Measurements from ENCODE around the gene VKORC1L1.

VKORC1L1 gene

GRCh38 chr7:65971021-65971420, 98.1 kb downstream of the VKORC1L1 start:
- Mint-ChIP-seq H3K4me3 (no peak overlapping the region), H3K36me3 (ENCODE audit: low read depth) (peaks cover 93% of the 10 kb centered on the region), H3K9me3 (no peaks in the 10 kb centered on the region), H3K4me1 (ENCODE audit: low read depth) (no peaks in the 10 kb centered on the region), H3K27ac (peak overlapping the region; percentile 47), H3K27me3 (no peaks in the 10 kb centered on the region)
- DNase-seq, result peak; percentile 23

DNA sequence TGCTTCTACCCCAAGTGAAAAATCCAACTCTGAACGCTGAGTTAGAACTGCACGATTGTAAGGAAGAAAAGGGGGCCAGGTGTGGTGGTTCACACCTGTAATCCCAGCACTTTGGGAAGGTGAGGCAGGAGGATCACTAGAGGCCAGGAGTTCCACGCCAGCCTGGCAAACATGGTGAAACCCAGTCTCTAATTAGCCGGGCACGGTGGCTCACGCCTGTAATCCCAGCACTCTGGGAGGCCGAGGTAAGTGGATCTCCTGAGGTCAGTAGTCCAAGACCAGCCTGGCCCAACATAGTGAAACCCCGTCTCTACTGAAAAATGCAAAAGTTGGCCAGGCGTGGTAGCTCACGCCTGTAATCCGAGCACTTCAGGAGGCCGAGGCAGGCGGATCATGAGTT, 100.1 kb downstream of the VKORC1L1 start:
- DNase-seq, result peak; percentile 9
- H3K4me3 Mint-ChIP-seq, result no peak overlapping the region
- H3K27me3 Mint-ChIP-seq, result no peaks in the 10 kb centered on the region
- H3K36me3 Mint-ChIP-seq (ENCODE audit: low read depth), result peaks cover 84% of the 10 kb centered on the region
- peaks cover 2% of the 10 kb centered on the region for H3K4me1 Mint-ChIP-seq (ENCODE audit: low read depth)
- no peak overlapping the region for H3K27ac Mint-ChIP-seq
- H3K9me3 Mint-ChIP-seq, result no peaks in the 10 kb centered on the region

- DNase-seq, result no peak
- Mint-ChIP-seq H3K4me1 (ENCODE audit: low read depth) (peaks cover 4% of the 10 kb centered on the region), H3K4me3 (no peak overlapping the region), H3K27me3 (no peaks in the 10 kb centered on the region), H3K36me3 (ENCODE audit: low read depth) (peaks cover 85% of the 10 kb centered on the region), H3K9me3 (no peaks in the 10 kb centered on the region), H3K27ac (no peak overlapping the region)
These were observed 101.4 kb downstream of the VKORC1L1 start for GRCh38 chr7:65974191-65974801.

GRCh38 chr7:65974876-65975275, 102.0 kb downstream of the VKORC1L1 start:
- Mint-ChIP-seq H3K4me3 (no peak overlapping the region), H3K36me3 (ENCODE audit: low read depth) (peaks cover 85% of the 10 kb centered on the region), H3K4me1 (ENCODE audit: low read depth) (peaks cover 8% of the 10 kb centered on the region), H3K9me3 (no peaks in the 10 kb centered on the region), H3K27ac (no peak overlapping the region), H3K27me3 (no peaks in the 10 kb centered on the region)
- no peak for DNase-seq

DNA sequence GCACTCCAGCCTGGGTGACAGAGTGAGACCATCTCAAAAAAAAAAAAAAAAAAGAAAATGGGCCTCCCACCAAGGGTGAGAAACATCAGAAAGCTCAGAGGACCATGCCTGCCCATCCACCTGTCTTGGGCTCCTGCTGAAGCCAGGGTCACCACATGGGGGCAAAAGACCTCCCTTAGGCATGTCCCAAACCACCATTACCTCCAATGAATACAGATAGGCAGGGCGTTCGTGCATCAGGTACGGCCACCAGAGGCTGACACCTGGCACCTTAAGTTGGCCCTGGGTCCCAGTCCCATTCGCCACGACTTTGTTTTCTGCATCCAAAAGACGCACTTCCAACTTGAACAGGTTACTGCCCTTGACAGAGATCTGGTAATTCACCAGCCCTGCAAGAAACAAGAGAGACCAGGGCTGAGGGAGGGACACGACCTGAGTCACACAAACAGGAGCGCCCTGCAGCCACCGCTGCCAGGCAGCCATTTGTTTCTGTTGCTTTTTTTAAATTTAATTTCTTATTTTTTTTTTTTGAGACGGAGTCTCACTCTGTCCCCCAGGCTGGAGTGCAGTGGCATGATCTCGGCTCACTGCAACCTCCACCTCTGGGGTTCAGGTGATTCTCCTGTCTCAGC, 103.1 kb downstream of the VKORC1L1 start:
- Mint-ChIP-seq H3K27ac (no peak overlapping the region), H3K27me3 (no peaks in the 10 kb centered on the region), H3K4me3 (no peak overlapping the region), H3K36me3 (ENCODE audit: low read depth) (peaks cover 84% of the 10 kb centered on the region), H3K9me3 (no peaks in the 10 kb centered on the region), H3K4me1 (ENCODE audit: low read depth) (peaks cover 17% of the 10 kb centered on the region)
- DNase-seq, result no peak

GRCh38 chr7:65976659-65977196, 103.9 kb downstream of the VKORC1L1 start:
- H3K27ac Mint-ChIP-seq, result no peak overlapping the region
- H3K27me3 Mint-ChIP-seq, result no peaks in the 10 kb centered on the region
- peaks cover 80% of the 10 kb centered on the region for H3K36me3 Mint-ChIP-seq (ENCODE audit: low read depth)

DNA sequence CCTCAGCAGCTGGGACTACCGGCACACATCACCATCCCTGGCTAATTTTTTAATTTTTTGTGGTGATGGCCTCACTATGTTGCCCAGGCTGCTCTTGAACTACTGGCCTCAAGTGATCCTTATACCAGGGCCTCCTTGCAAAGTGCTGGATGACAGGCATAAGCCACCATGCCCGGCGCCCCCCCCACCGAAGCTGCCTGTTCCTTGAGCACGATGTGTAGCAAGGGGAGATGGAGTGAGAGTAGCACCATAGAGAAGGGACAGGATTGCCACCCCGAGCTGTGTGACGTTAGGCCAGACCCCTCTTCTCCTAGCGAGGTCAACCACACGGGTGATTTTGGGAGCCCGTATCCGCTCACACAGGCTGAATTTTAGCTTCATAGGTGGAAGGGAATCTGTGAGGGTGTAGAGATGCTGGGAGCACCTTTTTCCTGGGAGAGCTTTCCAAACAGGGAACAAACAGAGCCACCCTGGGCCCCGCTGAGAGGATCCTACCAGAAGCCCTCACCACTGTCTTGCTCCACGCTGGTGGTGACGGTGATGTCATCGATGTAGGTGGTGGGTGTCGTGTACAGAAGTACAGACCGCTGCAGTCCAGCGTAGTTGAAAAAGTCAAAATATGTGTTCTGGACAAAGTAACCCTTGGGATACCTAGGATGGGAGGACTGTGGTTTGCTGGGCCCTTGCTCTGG, 106.2 kb downstream of the VKORC1L1 start:
- H3K27me3 Mint-ChIP-seq, result no peaks in the 10 kb centered on the region
- no peak overlapping the region for H3K27ac Mint-ChIP-seq
- DNase-seq, result no peak
- no peak overlapping the region for H3K4me3 Mint-ChIP-seq
- no peaks in the 10 kb centered on the region for H3K9me3 Mint-ChIP-seq
- peaks cover 19% of the 10 kb centered on the region for H3K4me1 Mint-ChIP-seq (ENCODE audit: low read depth)
- peaks cover 59% of the 10 kb centered on the region for H3K36me3 Mint-ChIP-seq (ENCODE audit: low read depth)

More at GRCh38 chr7:65976659-65977196, 103.9 kb downstream of the VKORC1L1 start:
- DNase-seq, result no peak
- Mint-ChIP-seq H3K4me3 (no peak overlapping the region), H3K4me1 (ENCODE audit: low read depth) (peaks cover 17% of the 10 kb centered on the region), H3K9me3 (no peaks in the 10 kb centered on the region)

DNA sequence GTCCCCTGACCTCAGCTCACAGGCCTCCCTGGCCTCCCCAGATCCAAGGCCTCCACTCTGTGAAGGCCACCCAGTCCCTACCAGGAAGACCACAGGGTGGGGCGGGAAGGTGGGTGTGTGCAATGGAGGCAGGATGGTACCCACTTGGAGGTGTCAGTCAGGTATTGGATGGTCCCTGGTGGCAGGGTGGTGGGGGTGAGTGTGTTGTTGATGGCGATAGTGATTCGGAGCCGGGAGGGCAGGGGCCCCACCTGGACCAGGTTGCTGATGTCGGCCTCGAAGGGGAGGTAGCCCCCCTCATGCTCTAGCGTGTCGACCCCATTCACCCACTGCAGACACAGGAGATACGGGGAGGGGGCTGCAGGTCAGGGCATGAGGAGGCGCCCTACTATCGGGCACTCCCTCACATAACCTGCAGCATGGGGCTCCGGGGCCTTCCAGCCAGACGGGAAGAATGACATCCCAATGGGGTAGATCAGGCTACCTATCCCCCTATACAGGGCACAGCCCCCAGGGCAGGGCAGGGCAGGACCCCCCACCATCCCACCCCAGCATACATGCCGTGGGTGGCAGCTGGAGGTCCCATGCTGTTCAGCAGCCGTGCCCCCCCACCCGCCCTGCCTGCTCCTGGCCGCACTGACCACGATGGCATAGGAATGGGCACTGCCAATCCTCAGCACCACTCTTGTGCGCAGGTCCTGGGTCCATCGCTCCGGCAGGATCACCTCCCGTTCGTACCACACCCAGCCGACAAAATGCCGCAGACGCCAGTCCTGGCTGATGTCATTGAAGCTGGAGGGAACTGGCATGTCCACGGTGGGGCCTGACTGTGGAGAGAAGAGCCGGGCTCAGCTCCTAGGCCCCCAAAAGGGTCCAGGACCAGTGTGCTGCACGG, 107.0 kb downstream of the VKORC1L1 start:
- no peak for DNase-seq
- H3K27ac Mint-ChIP-seq, result peak overlapping the region; percentile 94
- no peaks in the 10 kb centered on the region for H3K9me3 Mint-ChIP-seq
- no peaks in the 10 kb centered on the region for H3K27me3 Mint-ChIP-seq
- H3K36me3 Mint-ChIP-seq (ENCODE audit: low read depth), result peaks cover 51% of the 10 kb centered on the region
- peak overlapping the region; percentile 88 for H3K4me3 Mint-ChIP-seq
- peaks cover 19% of the 10 kb centered on the region for H3K4me1 Mint-ChIP-seq (ENCODE audit: low read depth)

- DNase-seq, result peak; percentile 58
- Mint-ChIP-seq H3K9me3 (no peaks in the 10 kb centered on the region), H3K36me3 (ENCODE audit: low read depth) (peaks cover 45% of the 10 kb centered on the region), H3K27ac (peak overlapping the region; percentile 94), H3K4me3 (peak overlapping the region; percentile 88), H3K27me3 (no peaks in the 10 kb centered on the region), H3K4me1 (ENCODE audit: low read depth) (peaks cover 19% of the 10 kb centered on the region)
These were observed 107.8 kb downstream of the VKORC1L1 start for GRCh38 chr7:65980478-65981250.

DNA sequence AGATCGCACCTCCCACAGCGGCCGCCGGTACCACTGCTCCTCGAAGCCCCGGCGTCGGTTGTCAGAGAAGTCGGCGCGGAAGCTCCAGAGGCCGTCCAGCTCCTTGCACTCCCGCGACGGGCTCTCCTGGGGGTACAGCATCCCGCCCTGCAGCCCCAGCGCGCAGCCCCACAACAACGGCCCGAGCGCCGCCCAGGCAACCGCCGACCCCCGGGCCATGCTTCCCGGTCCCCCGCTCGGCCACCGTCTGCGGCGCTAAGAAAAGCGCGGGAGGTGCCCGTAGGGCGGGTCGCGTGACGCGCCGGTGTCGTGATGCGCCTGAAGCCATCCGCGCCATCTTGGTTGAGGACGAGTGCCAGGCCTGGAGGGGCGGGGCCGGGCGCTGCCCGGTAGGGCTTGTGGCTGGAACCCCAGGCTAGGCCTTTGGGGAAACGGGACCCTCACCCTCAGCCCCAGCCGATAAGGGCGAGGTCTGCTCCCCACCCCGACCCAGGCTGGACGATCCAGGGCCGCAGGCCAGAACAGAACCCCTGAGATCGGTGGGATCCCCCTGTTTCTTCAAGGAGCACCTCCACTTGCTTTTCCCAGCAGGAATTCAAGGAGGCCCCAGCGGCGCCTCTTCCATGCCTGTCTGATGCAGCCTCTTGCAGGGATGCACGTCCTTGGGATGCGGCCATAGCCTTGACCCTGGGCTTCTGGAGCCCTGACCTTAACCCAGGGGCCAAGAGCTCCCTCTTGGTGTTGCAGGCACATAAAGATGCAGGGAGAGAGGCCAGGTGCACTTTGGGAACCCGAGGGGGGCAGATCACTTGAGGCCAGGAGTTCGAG, 109.3 kb downstream of the VKORC1L1 start, which contains the start of gene GUSB:
Gene GUSB (minus strand): TSS at position 249 of the 828 bp plus-strand sequence. CDS start 30 bp downstream, at position 219.
- Mint-ChIP-seq H3K36me3 (ENCODE audit: low read depth) (peaks cover 34% of the 10 kb centered on the region), H3K27ac (peak within 1 kb of the TSS; percentile 94), H3K4me3 (peak within 1 kb of the TSS; percentile 88), H3K27me3 (no peaks in the 10 kb centered on the region), H3K9me3 (no peaks in the 10 kb centered on the region), H3K4me1 (ENCODE audit: low read depth) (peaks cover 16% of the 10 kb centered on the region)
- DNase-seq, result peak; percentile 95

- Mint-ChIP-seq H3K4me3 (no peak overlapping the region), H3K27me3 (no peaks in the 10 kb centered on the region), H3K9me3 (no peaks in the 10 kb centered on the region), H3K4me1 (ENCODE audit: low read depth) (peaks cover 16% of the 10 kb centered on the region), H3K27ac (no peak overlapping the region), H3K36me3 (ENCODE audit: low read depth) (peaks cover 21% of the 10 kb centered on the region)
- DNase-seq, result no peak
These were observed 111.2 kb downstream of the VKORC1L1 start for GRCh38 chr7:65983965-65984658.

DNA sequence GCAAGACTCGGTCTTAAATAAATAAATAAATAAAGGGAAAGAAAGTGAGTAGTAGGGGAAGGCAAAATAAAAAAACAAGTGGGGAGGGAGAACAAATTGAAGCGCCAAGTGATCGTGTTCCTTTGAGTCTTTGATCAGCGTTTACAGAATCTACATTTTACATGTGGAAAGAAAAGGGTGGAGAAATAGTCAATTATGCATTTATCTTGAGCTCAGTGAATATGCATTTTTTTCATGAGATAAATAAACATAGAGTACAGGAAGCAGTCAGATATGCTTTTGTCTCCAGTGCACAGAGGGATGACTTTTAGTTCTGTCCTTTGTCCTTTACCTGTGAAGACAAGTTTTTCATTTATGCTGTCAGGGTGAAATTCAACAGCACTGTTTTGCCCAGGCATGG, 115.2 kb downstream of the VKORC1L1 start:
- Mint-ChIP-seq H3K9me3 (no peaks in the 10 kb centered on the region), H3K27ac (no peak overlapping the region), H3K36me3 (ENCODE audit: low read depth) (no peaks in the 10 kb centered on the region), H3K4me1 (ENCODE audit: low read depth) (no peaks in the 10 kb centered on the region), H3K27me3 (no peaks in the 10 kb centered on the region), H3K4me3 (no peak overlapping the region)
- no peak for DNase-seq
